ENCODE measurements around the gene AMPD3.

The AMPD3 gene

DNA sequence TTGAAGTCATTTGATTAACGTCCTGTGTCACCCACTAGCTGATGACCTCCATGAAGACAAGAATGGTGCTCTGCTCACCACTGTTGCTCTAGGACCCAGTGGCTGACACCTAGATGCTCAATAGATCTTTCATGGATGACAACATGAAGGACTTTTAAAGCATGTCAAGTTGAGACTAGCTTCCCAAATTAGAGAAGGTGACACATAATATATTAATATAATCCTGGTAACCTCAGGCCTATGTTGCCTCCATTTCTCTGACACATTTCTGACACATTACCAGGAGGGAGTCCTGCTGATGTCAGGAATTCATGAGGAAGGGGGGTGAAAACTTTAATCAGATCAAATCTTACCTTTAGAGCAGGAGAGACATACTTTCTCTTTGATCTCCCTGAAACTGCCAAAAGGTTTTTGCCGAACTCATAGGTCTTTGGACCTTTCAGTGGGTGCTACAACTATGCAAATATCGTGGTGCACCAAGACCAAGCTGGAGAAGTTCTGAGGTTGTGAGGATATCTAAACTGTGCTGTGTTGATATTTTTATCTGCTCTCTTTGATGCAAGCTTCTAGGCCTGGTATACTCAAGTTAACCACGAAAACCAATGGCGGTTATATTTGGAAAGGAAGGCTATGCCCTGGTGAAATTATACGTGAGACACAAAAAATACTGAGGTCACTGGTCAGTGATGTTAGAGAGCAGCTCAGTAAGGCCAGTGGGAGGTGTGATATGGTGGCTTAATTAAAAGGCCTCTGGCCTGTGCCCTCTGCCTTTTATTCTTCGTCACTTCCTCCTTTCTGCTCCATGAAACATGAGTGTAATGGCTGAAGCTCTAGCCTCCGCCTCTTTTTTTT is 13.2 kb upstream of the AMPD3 start:
- TF ChIP-seq TCF12 (IDR thresholded peaks at IDR 0.05; ENCODE audit: low read depth) = no peak
- no peak for TF ChIP-seq CEBPB (IDR thresholded peaks at IDR 0.05)
- no peak for TF ChIP-seq EP300 (IDR thresholded peaks at IDR 0.05; ENCODE audit: borderline replicate concordance)
- no peak for TF ChIP-seq ZBTB7A (IDR thresholded peaks at IDR 0.05; ENCODE audit: low read depth)
- TF ChIP-seq TAF1 (IDR thresholded peaks at IDR 0.05; ENCODE audit: low read depth) = no peak
- no peak for TF ChIP-seq TEAD4 (IDR thresholded peaks at IDR 0.05)

DNA sequence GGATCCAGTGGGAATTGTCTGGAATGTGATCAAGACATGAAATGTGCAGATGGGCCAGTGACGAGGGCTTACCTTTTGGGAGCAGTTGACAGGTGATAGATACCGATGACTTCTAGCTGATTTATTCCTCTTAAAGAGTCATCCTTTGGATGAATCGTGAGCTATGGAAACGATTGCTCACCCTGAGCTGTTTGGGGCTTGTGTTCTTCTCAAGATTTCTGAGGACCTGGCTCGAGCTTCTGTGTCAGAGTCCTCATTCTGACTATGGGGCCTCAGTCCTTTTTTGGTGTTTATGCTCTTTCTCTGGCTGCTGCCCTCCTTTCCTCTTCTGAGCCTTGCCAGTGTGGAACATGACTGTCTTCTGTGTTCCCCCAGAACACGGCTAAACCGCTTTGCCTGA is 11.9 kb upstream of the AMPD3 start:
- no peak for TF ChIP-seq CEBPB (IDR thresholded peaks at IDR 0.05)
- no peak for TF ChIP-seq EP300 (IDR thresholded peaks at IDR 0.05; ENCODE audit: borderline replicate concordance)
- no peak for TF ChIP-seq NFIC (IDR thresholded peaks at IDR 0.05)
- no peak for TF ChIP-seq RAD21 (IDR thresholded peaks at IDR 0.05; ENCODE audit: low read depth)
- TF ChIP-seq TEAD4 (IDR thresholded peaks at IDR 0.05) = no peak
- no peak for TF ChIP-seq FOXM1 (IDR thresholded peaks at IDR 0.05; ENCODE audit: borderline replicate concordance, low read depth)
- TF ChIP-seq ZBTB7A (IDR thresholded peaks at IDR 0.05; ENCODE audit: low read depth) = no peak
- no peak for TF ChIP-seq USF1 (IDR thresholded peaks at IDR 0.05)
- no peak for TF ChIP-seq TAF1 (IDR thresholded peaks at IDR 0.05; ENCODE audit: low read depth)
- no peak for TF ChIP-seq YY1 (IDR thresholded peaks at IDR 0.05; ENCODE audit: low read depth)
- TF ChIP-seq, protein P1, sequence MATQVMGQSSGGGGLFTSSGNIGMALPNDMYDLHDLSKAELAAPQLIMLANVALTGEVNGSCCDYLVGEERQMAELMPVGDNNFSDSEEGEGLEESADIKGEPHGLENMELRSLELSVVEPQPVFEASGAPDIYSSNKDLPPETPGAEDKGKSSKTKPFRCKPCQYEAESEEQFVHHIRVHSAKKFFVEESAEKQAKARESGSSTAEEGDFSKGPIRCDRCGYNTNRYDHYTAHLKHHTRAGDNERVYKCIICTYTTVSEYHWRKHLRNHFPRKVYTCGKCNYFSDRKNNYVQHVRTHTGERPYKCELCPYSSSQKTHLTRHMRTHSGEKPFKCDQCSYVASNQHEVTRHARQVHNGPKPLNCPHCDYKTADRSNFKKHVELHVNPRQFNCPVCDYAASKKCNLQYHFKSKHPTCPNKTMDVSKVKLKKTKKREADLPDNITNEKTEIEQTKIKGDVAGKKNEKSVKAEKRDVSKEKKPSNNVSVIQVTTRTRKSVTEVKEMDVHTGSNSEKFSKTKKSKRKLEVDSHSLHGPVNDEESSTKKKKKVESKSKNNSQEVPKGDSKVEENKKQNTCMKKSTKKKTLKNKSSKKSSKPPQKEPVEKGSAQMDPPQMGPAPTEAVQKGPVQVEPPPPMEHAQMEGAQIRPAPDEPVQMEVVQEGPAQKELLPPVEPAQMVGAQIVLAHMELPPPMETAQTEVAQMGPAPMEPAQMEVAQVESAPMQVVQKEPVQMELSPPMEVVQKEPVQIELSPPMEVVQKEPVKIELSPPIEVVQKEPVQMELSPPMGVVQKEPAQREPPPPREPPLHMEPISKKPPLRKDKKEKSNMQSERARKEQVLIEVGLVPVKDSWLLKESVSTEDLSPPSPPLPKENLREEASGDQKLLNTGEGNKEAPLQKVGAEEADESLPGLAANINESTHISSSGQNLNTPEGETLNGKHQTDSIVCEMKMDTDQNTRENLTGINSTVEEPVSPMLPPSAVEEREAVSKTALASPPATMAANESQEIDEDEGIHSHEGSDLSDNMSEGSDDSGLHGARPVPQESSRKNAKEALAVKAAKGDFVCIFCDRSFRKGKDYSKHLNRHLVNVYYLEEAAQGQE (IDR thresholded peaks at IDR 0.05; ENCODE audit: low read depth) = no peak
- TF ChIP-seq CREB1 (IDR thresholded peaks at IDR 0.05; ENCODE audit: low read depth) = no peak
- TF ChIP-seq TCF12 (IDR thresholded peaks at IDR 0.05; ENCODE audit: low read depth) = no peak
- TF ChIP-seq, protein P2, sequence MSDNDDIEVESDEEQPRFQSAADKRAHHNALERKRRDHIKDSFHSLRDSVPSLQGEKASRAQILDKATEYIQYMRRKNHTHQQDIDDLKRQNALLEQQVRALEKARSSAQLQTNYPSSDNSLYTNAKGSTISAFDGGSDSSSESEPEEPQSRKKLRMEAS (IDR thresholded peaks at IDR 0.05) = no peak
- no peak for TF ChIP-seq EGR1 (IDR thresholded peaks at IDR 0.05)

- peak; percentile 37; the same call in 1 of the 2 replicates for TF ChIP-seq CEBPB (IDR thresholded peaks at IDR 0.05)
- TF ChIP-seq EGR1 (IDR thresholded peaks at IDR 0.05) = no peak
Observed at GRCh38 chr11:10443721-10444235, 11.3 kb upstream of the AMPD3 start.

DNA sequence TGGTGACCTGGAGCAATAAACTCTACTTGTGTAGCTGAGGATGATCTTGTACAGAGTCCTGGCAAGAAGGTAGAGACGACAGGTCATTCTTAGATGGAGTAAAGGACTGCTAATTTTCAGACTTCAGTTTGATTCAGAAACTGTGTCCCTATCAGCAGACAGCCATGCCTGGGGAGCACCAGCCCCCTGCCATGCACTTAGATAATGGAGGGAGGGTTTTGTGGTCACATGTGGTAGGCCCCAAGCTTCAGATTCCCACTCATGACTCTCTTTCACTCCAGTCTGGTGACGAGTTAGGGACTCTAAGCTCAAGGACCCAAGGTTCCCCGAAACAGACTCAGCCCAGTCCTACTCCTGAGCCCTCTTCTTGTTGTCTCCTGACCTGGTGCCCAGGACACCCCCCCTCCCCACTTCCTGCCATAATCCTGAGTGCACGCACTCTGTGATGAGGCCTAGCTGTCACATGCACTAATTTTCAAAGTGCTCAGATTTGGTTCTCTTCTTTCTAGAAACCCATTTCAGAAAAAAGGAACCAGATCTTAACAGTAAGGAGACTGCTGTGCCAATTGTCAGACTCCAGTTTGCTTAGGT is 10.2 kb upstream of the AMPD3 start:
- TF ChIP-seq TCF12 (IDR thresholded peaks at IDR 0.05; ENCODE audit: low read depth) (no peak), CREB1 (IDR thresholded peaks at IDR 0.05; ENCODE audit: low read depth) (no peak), ZBTB7A (IDR thresholded peaks at IDR 0.05; ENCODE audit: low read depth) (no peak), NFIC (IDR thresholded peaks at IDR 0.05) (no peak), YY1 (IDR thresholded peaks at IDR 0.05; ENCODE audit: low read depth) (no peak), RAD21 (IDR thresholded peaks at IDR 0.05; ENCODE audit: low read depth) (no peak), USF1 (IDR thresholded peaks at IDR 0.05) (no peak), CEBPB (IDR thresholded peaks at IDR 0.05) (no peak), TAF1 (IDR thresholded peaks at IDR 0.05; ENCODE audit: low read depth) (no peak), TEAD4 (IDR thresholded peaks at IDR 0.05) (no peak), EP300 (IDR thresholded peaks at IDR 0.05; ENCODE audit: borderline replicate concordance) (no peak), FOXM1 (IDR thresholded peaks at IDR 0.05; ENCODE audit: borderline replicate concordance, low read depth) (no peak)
- TF ChIP-seq, protein P2 (IDR thresholded peaks at IDR 0.05) = no peak

DNA sequence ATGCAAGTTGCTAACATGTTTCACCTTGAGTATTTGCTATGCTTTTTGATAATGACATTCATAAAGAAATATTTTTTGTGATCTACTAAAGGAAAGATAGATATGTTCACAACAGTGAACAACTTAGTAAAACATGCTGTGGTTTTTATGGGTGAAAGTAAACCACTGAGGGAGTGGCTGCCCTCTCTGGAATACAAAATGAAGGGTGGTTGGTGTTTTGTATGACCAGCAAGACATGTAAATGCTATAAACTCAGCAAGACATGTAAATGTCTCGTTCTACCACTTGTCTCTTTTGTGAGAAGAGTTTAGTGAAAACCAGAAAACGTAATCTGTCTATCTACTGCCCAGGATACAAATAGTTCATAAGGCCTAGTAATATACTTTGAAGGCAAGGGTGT is 7.6 kb upstream of the AMPD3 start:
- TF ChIP-seq USF1 (IDR thresholded peaks at IDR 0.05) = no peak
- TF ChIP-seq EGR1 (IDR thresholded peaks at IDR 0.05) = no peak
- no peak for TF ChIP-seq TEAD4 (IDR thresholded peaks at IDR 0.05)
- TF ChIP-seq, protein P1 (IDR thresholded peaks at IDR 0.05; ENCODE audit: low read depth) = no peak
- TF ChIP-seq NFIC (IDR thresholded peaks at IDR 0.05) = no peak
- no peak for TF ChIP-seq RAD21 (IDR thresholded peaks at IDR 0.05; ENCODE audit: low read depth)
- no peak for TF ChIP-seq TAF1 (IDR thresholded peaks at IDR 0.05; ENCODE audit: low read depth)
- no peak for TF ChIP-seq CEBPB (IDR thresholded peaks at IDR 0.05)
- no peak for TF ChIP-seq FOXM1 (IDR thresholded peaks at IDR 0.05; ENCODE audit: borderline replicate concordance, low read depth)
- TF ChIP-seq YY1 (IDR thresholded peaks at IDR 0.05; ENCODE audit: low read depth) = no peak
- TF ChIP-seq, protein P2 (IDR thresholded peaks at IDR 0.05) = no peak
- TF ChIP-seq TCF12 (IDR thresholded peaks at IDR 0.05; ENCODE audit: low read depth) = no peak
- TF ChIP-seq CREB1 (IDR thresholded peaks at IDR 0.05; ENCODE audit: low read depth) = no peak
- TF ChIP-seq EP300 (IDR thresholded peaks at IDR 0.05; ENCODE audit: borderline replicate concordance) = no peak
- no peak for TF ChIP-seq ZBTB7A (IDR thresholded peaks at IDR 0.05; ENCODE audit: low read depth)
